ENCODE data around the gene ZBTB17. TPM values are rescaled to one million over a fixed set of nuclear protein-coding genes. Genes with fewer than 3 reads are reported as not detected.

The ZBTB17 gene
- total and polyA plus RNA-seq, 2 of the 4 experiments (the other 2 are of a cell fraction) = 26.3 to 58.2 TPM

DNA sequence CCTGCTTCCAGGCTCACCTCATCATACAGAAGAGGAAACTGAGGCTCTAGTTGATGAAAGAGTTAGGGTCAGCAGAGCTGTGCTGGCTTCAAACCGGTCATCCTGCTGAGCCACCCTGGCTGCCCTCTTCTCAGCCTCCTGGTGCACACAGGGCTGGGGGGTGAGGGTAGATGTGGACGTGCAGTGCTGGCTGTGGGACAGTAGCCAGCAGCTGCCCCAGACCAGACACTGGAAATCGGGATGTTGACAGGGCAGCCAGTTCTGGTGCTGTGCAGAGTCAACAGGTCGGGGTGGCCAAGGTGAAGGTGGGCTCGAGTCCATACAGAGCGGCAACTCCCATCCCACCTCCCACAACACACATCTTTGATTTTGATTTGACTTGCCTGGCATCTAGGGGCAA, 44.4 kb upstream of the ZBTB17 start:
- peaks cover 23% of the 10 kb centered on the region for H3K4me1 ChIP-seq (ENCODE audit: control insufficient read depth, insufficient read depth, low read length)
- peaks cover 2% of the 10 kb centered on the region; the same call in 1 of the 2 replicates for H3K27me3 ChIP-seq (ENCODE audit: control insufficient read depth, insufficient read depth, low read length)
- H2BK5ac ChIP-seq (ENCODE audit: low read depth, low read length, poor library complexity, severe bottlenecking) = no peak overlapping the region
- peaks cover 3% of the 10 kb centered on the region for H3K9me1 ChIP-seq (ENCODE audit: insufficient read depth, low read length)
- peak overlapping the region; percentile 68 for H2AK9ac ChIP-seq (replicated peaks; ENCODE audit: low read depth, low read length, poor library complexity)
- no peak overlapping the region for H3K18ac ChIP-seq (ENCODE audit: low read depth, low read length)
- H2BK20ac ChIP-seq (ENCODE audit: low read depth, low read length) = no peak overlapping the region
- peak overlapping the region; percentile 9; the same call in 1 of the 2 replicates for H4K91ac ChIP-seq (ENCODE audit: insufficient read depth, low read depth, low read length)
- no peak overlapping the region for H3K56ac ChIP-seq (ENCODE audit: extremely low read depth, insufficient read depth, low read length)
- no peak overlapping the region for H3K9ac ChIP-seq (ENCODE audit: low read depth, low read length)
- ChIA-PET CTCF (no interaction called here), POLR2A (ENCODE audit: unreplicated experiment) (no interaction called here)
- BruUV-seq (replicated peaks) = no TSS peak
- DNase-seq (no peak), ATAC-seq (ENCODE audit: low read depth) (no peak)
- H4K5ac ChIP-seq (ENCODE audit: low read depth, low read length) = no peak overlapping the region
- H3K23ac ChIP-seq (ENCODE audit: low read depth, low read length) = no peak overlapping the region
- dilution Hi-C loops (cut with HindIII; ENCODE audit: low sequenced_read_pairs, unreplicated experiment) = no loop called here
- H2BK15ac ChIP-seq (ENCODE audit: low read depth, low read length) = 0 out of 3 replicates have a peak overlapping the region, but pooled peaks have one; percentile 2
- intact Hi-C loops (cut with micrococcal nuclease) = no loop called here
- peak overlapping the region; percentile 62 for H3K14ac ChIP-seq (replicated peaks; ENCODE audit: low read depth, low read length)
- peak overlapping the region; percentile 40; the same call in 1 of the 2 replicates for H2BK120ac ChIP-seq (ENCODE audit: low read depth, low read length)
- H4K8ac ChIP-seq (ENCODE audit: low read depth in 2 of 2, low read length in 2 of 2) = peak overlapping the region in 1 of 2 experiments; percentile 26; a peak in 1 of 4 replicates
- no peaks in the 10 kb centered on the region for H3K9me3 ChIP-seq (ENCODE audit: control insufficient read depth, insufficient read depth, low read length)
- peak overlapping the region; percentile 59 for H2AFZ ChIP-seq (replicated peaks; ENCODE audit: low read length, poor library complexity)
- H3K79me1 ChIP-seq (ENCODE audit: low read depth in 1 of 2, low read length in 2 of 2) = no peaks in the 10 kb centered on the region
- no peak overlapping the region for H3K4me3 ChIP-seq (ENCODE audit: insufficient read depth, low read depth, low read length)
- no peaks in the 10 kb centered on the region for H3K36me3 ChIP-seq (ENCODE audit: control insufficient read depth, insufficient read depth, low read length)
- peak overlapping the region; percentile 83 for H2AK5ac ChIP-seq (ENCODE audit: low read depth, low read length)
- H3K4me2 ChIP-seq (ENCODE audit: low read depth, low read length) = no peak overlapping the region
- no CpG with 5 or more reads among the region's 6 CpGs for WGBS, 2 experiments (ENCODE audit: extremely low coverage in 2 of 2, insufficient read length in 1 of 2)
- peak overlapping the region; percentile 72 for H3K4ac ChIP-seq (ENCODE audit: low read depth, low read length)
- in situ Hi-C loops (cut with MboI; ENCODE audit: low sequenced_read_pairs) = no loop called here
- H3K27ac ChIP-seq (ENCODE audit: insufficient read depth, low read length) = no peak overlapping the region
- no peak for TF ChIP-seq ELK1 (IDR thresholded peaks at IDR 0.05; ENCODE audit: borderline replicate concordance, low read depth, low read length)
- TF ChIP-seq CTCF (conservative IDR thresholded peaks at IDR 0.05; ENCODE audit: low read depth, low read length) = no peak
- TF ChIP-seq MAFK (IDR thresholded peaks at IDR 0.05; ENCODE audit: low read depth, low read length) = no peak
- TF ChIP-seq FOS (IDR thresholded peaks at IDR 0.05; ENCODE audit: low read depth, low read length) = no peak
- TF ChIP-seq MXI1 (IDR thresholded peaks at IDR 0.05; ENCODE audit: borderline replicate concordance, low read depth, low read length) = no peak
- TF ChIP-seq NFE2L2 (IDR thresholded peaks at IDR 0.05; ENCODE audit: low read depth, low read length) = no peak
- no peak for TF ChIP-seq USF2 (IDR thresholded peaks at IDR 0.05; ENCODE audit: low read depth, low read length)
- TF ChIP-seq BHLHE40 (IDR thresholded peaks at IDR 0.05; ENCODE audit: low read depth, low read length) = no peak
- no peak for TF ChIP-seq RFX5 (IDR thresholded peaks at IDR 0.05; ENCODE audit: low read depth, low read length)
- TF ChIP-seq MAZ (IDR thresholded peaks at IDR 0.05; ENCODE audit: borderline replicate concordance, low read depth, low read length) = no peak
- TF ChIP-seq RCOR1 (IDR thresholded peaks at IDR 0.05; ENCODE audit: insufficient replicate concordance, low read length) = no peak
- no peak for TF ChIP-seq CHD1 (IDR thresholded peaks at IDR 0.05; ENCODE audit: low read depth, low read length)
- TF ChIP-seq RAD21 (IDR thresholded peaks at IDR 0.05; ENCODE audit: low read length) = no peak
- TF ChIP-seq CEBPB (IDR thresholded peaks at IDR 0.05; ENCODE audit: low read depth, low read length) = no peak
- TF ChIP-seq SMC3 (IDR thresholded peaks at IDR 0.05; ENCODE audit: low read depth, low read length) = no peak
- TF ChIP-seq POLR2A (IDR thresholded peaks at IDR 0.05; ENCODE audit: low read depth, low read length) = no peak
- no peaks in the 10 kb centered on the region for H4K20me1 ChIP-seq (ENCODE audit: insufficient read depth, low read length)
